Esophagus muscularis mucosa (tissue), 4 donors: ENCODE results near the gene TMEM94. TPM values are rescaled to one million over a fixed set of nuclear protein-coding genes. Genes with fewer than 3 reads are reported as not detected.

ENCODE experiments used
- DNase-seq: peaks from one replicate; pipeline ENCODE4 v3.0.0-alpha.2; 2017; ENCODE audit errors: extremely low spot score
- H3K27ac ChIP-seq, 4 donors: fragments of 200-600 bp; sonication (generic); replicated peaks in 1 of 4; 1 replicate in 3 of 4; 2 replicates in 1 of 4; pipeline ENCODE4 v1.5.1; 2016 to 2019; ENCODE audit warnings: mild to moderate bottlenecking in 1 of 4
- H3K27me3 ChIP-seq, 4 donors: fragments of 200-600 bp; sonication (generic); one replicate each; pipeline versions ENCODE4 v1.5.1 to v1.6.0; 2016 to 2019
- H3K36me3 ChIP-seq, 4 donors: fragments of 200-600 bp; sonication (generic); one replicate each; pipeline ENCODE4 v1.5.1; 2016 to 2019
- H3K4me1 ChIP-seq, 4 donors: fragments of 200-600 bp; sonication (generic); one replicate each; pipeline ENCODE4 v1.5.1; 2016 to 2019
- H3K4me3 ChIP-seq, 4 donors: fragments of 200-600 bp; sonication (generic); 1 replicate in 2 of 4; 2 replicates in 2 of 4; pipeline ENCODE4 v1.5.1; 2016 to 2019; ENCODE audit warnings: mild to moderate bottlenecking in 4 of 4, moderate library complexity in 1 of 4
- H3K9me3 ChIP-seq, 4 donors: fragments of 200-600 bp; sonication (generic); 1 replicate in 3 of 4; 2 replicates in 1 of 4; pipeline ENCODE4 v1.5.1; 2016 to 2019
- CTCF ChIP-seq, 3 experiments: fragments of 200-600 bp in 2 of 3; fragments of 450-650 bp in 1 of 3; sonication (generic) in 2 of 3; IDR thresholded peaks; one replicate each; pipeline ENCODE4 v1.5.1; 2017 to 2019; ENCODE audit warnings: antibody characterized with exemption in 3 of 3, mild to moderate bottlenecking in 2 of 3, moderate library complexity in 1 of 3
- EP300 ChIP-seq: sonication (generic); formaldehyde crosslinking; IDR thresholded peaks from one replicate; pipeline ENCODE4 v1.6.1; 2017; ENCODE audit warnings: antibody characterized with exemption
- POLR2A ChIP-seq: fragments of 450-650 bp; IDR thresholded peaks from one replicate; pipeline ENCODE4 v1.6.1; 2017; ENCODE audit warnings: antibody characterized with exemption, moderate library complexity, mild to moderate bottlenecking, low read depth
- POLR2AphosphoS5 ChIP-seq, 2 donors: sonication (generic); formaldehyde crosslinking; IDR thresholded peaks; one replicate each; pipeline ENCODE4 v1.6.1; 2017; ENCODE audit warnings: antibody characterized with exemption in 2 of 2
- WGBS: methylation state at CpG from one replicate; pipeline ENCODE4 v1.1.5; 2018; 5-methylcytosine and 5-hydroxymethylcytosine counted together
- intact Hi-C: fragments of 100-400 bp; cut with DNase I; formaldehyde crosslinking; loops from one replicate; pipeline ENCODE4 v1.15.1; 2023
- total RNA-seq, 4 donors: library from RNA; depleted of rRNA; stranded (reverse); fragments of >200 nt; gene quantifications; one replicate each; pipeline versions ENCODE4 v1.1.0 to v1.2.1, GENCODE V29; 2016

The TMEM94 gene
- total RNA-seq, 4 donors from 2014 or later: 35.3 to 71.4 (median 46.3) TPM

- Histone ChIP-seq H3K27ac (no peak overlapping the region), H3K4me3 (peak overlapping the region; percentile 14 to 45 (median 25)), H3K9me3 (no peaks in the 10 kb centered on the region), H3K4me1 (peaks cover 9 to 15% (median 12%) of the 10 kb centered on the region in 4 donors), H3K27me3 (no peaks in the 10 kb centered on the region), H3K36me3 (no peaks in the 10 kb centered on the region)
- TF ChIP-seq EP300 (no peak), POLR2AphosphoS5 (IDR thresholded peaks at IDR 0.05) (peak in 1 of 2 donors; percentile 8), CTCF (IDR thresholded peaks at IDR 0.05) (peak; percentile 80 to 92 (median 88)), POLR2A (no peak)
- DNase-seq: peak; percentile 93
- WGBS: 4% methylated on average over 8 of the region's 8 CpGs
- intact Hi-C loops: loop anchor here (1.0 kb wide), 1 partner anchor 90 kb away; no protein-coding TSS in a partner anchor
Measured at GRCh38 chr17:75412455-75413317, 43.7 kb upstream of the TMEM94 start.

- intact Hi-C loops: no loop called here
- no peaks in the 10 kb centered on the region for H3K27me3 ChIP-seq
- H3K9me3 ChIP-seq: no peaks in the 10 kb centered on the region
- no peak overlapping the region for H3K4me3 ChIP-seq
- WGBS: 82% methylated on average over 1 of the region's 1 CpG
- H3K4me1 ChIP-seq: peaks cover 9 to 15% (median 12%) of the 10 kb centered on the region in 4 donors
- H3K36me3 ChIP-seq: no peaks in the 10 kb centered on the region
- TF ChIP-seq EP300: no peak
- no peak for TF ChIP-seq POLR2A
- TF ChIP-seq CTCF (IDR thresholded peaks at IDR 0.05): no peak
- no peak for TF ChIP-seq POLR2AphosphoS5 (IDR thresholded peaks at IDR 0.05)
- H3K27ac ChIP-seq: no peak overlapping the region
- no peak for DNase-seq
Measured at GRCh38 chr17:75414488-75414887, 41.9 kb upstream of the TMEM94 start.

GRCh38 chr17:75416006-75416405 lies 40.4 kb upstream of the TMEM94 start:
- H3K27me3 ChIP-seq: no peaks in the 10 kb centered on the region
- intact Hi-C loops: no loop called here
- H3K4me1 ChIP-seq: peaks cover 9 to 15% (median 12%) of the 10 kb centered on the region in 4 donors
- no peaks in the 10 kb centered on the region for H3K36me3 ChIP-seq
- H3K4me3 ChIP-seq: no peak overlapping the region
- TF ChIP-seq POLR2A (no peak), POLR2AphosphoS5 (IDR thresholded peaks at IDR 0.05) (no peak), CTCF (IDR thresholded peaks at IDR 0.05) (no peak), EP300 (no peak)
- WGBS: 83% methylated on average over 9 of the region's 9 CpGs
- H3K27ac ChIP-seq: no peak overlapping the region
- H3K9me3 ChIP-seq: no peaks in the 10 kb centered on the region
- DNase-seq: no peak

GRCh38 chr17:75417054-75417580 lies 39.3 kb upstream of the TMEM94 start:
- Histone ChIP-seq H3K27me3 (no peaks in the 10 kb centered on the region), H3K27ac (no peak overlapping the region), H3K9me3 (no peaks in the 10 kb centered on the region), H3K36me3 (no peaks in the 10 kb centered on the region), H3K4me3 (no peak overlapping the region), H3K4me1 (peaks cover 9 to 15% (median 11%) of the 10 kb centered on the region in 4 donors)
- WGBS: 67% methylated on average over 9 of the region's 9 CpGs
- intact Hi-C loops: no loop called here
- TF ChIP-seq CTCF (IDR thresholded peaks at IDR 0.05) (no peak), POLR2AphosphoS5 (IDR thresholded peaks at IDR 0.05) (no peak), EP300 (no peak), POLR2A (no peak)
- no peak for DNase-seq
